PC-3 (cell line): Measurements from ENCODE around the gene TSN. TPM values are rescaled to one million over a fixed set of nuclear protein-coding genes. Genes with fewer than 3 reads are reported as not detected.
"Not testable (repeated sequence)": the region's sequence is repeated elsewhere in the genome, so short reads cannot be mapped to it uniquely, and the experiment has no call there.

Source experiments
- ATAC-seq: fragments of 200-7000 bp; cut with Tn5 transposase; 2 replicates; pipeline ENCODE4 v1.9.1; 2020; ENCODE audit warnings: mild to moderate bottlenecking, moderate library complexity
- BruUV-seq: library from RNA; stranded (reverse); fragments of 400-500 nt; replicated peaks from 2 replicates; lab custom pipeline; 2021; lab: Mats Ljungman, UMichigan
- CTCF ChIA-PET: fragments of 300-600 bp; sonication (Branson Sonifier 250); formaldehyde crosslinking; loops from one replicate; lab custom pipeline; 2022; ENCODE audit warnings: antibody characterized with exemption; lab: Charles Lee
- POLR2A ChIA-PET: fragments of 300-600 bp; sonication (Branson Sonifier 250); formaldehyde crosslinking; loops from one replicate; lab custom pipeline; 2022; ENCODE audit warnings: antibody characterized with exemption; ENCODE audit not compliant: unreplicated experiment; lab: Charles Lee
- DNase-seq: peaks from one replicate; pipeline ENCODE4 v3.0.0-alpha.2; 2015
- H2AFZ ChIP-seq: fragments of 300-600 bp; sonication (generic); 2 replicates; pipeline ENCODE4 v1.6.0; 2016; ENCODE audit warnings: antibody characterized with exemption, low read length
- H3F3A ChIP-seq: fragments of 300-600 bp; sonication (generic); one replicate; pipeline ENCODE4 v1.6.0; 2017; ENCODE audit warnings: antibody characterized with exemption, low read length, control low read depth, mild to moderate bottlenecking; ENCODE audit not compliant: unreplicated experiment
- H3K27ac ChIP-seq: fragments of 300-600 bp; sonication (generic); 2 replicates; pipeline ENCODE4 v1.5.1; 2016; ENCODE audit warnings: mild to moderate bottlenecking, low read length
- H3K27me3 ChIP-seq: fragments of 300-600 bp; sonication (generic); 2 replicates; pipeline ENCODE4 v1.6.1; 2016; ENCODE audit warnings: low read length, mixed read lengths
- H3K36me3 ChIP-seq: fragments of 300-600 bp; sonication (generic); 2 replicates; pipeline ENCODE4 v1.6.1; 2016; ENCODE audit warnings: low read depth, mixed run types, low read length, mixed read lengths
- H3K4me1 ChIP-seq: fragments of 300-600 bp; sonication (generic); 2 replicates; pipeline ENCODE4 v1.5.1; 2016; ENCODE audit warnings: low read length; ENCODE audit not compliant: insufficient read depth
- H3K4me2 ChIP-seq: fragments of 300-600 bp; sonication (generic); 2 replicates; pipeline ENCODE4 v1.6.0; 2016; ENCODE audit warnings: low read length
- H3K4me3 ChIP-seq: fragments of 300-600 bp; sonication (generic); 2 replicates; pipeline ENCODE4 v1.5.1; 2016; ENCODE audit warnings: mild to moderate bottlenecking, low read length, mixed read lengths
- H3K79me2 ChIP-seq: fragments of 300-600 bp; sonication (generic); 2 replicates; pipeline ENCODE4 v1.6.1; 2017; ENCODE audit warnings: low read length, mixed read lengths
- H3K9ac ChIP-seq: fragments of 300-600 bp; sonication (generic); 2 replicates; pipeline ENCODE4 v1.6.0; 2016; ENCODE audit warnings: mild to moderate bottlenecking, low read length
- H3K9me2 ChIP-seq: fragments of 300-600 bp; sonication (generic); replicated peaks from 2 replicates; pipeline ENCODE4 v1.6.1; 2016; ENCODE audit warnings: mixed run types, low read length, mixed read lengths
- H3K9me3 ChIP-seq: fragments of 300-600 bp; sonication (generic); 2 replicates; pipeline ENCODE4 v1.6.1; 2016; ENCODE audit warnings: low read length, mixed read lengths
- H4K20me1 ChIP-seq: fragments of 300-600 bp; sonication (generic); 2 replicates; pipeline ENCODE4 v1.6.1; 2016; ENCODE audit warnings: low read length, mixed read lengths
- EZH2 ChIP-seq: fragments of 300-600 bp; sonication (generic); IDR thresholded peaks from one replicate; pipeline ENCODE4 v1.6.1; 2017; ENCODE audit warnings: antibody characterized with exemption, mild to moderate bottlenecking, low read length; ENCODE audit not compliant: unreplicated experiment
- EZH2phosphoT487 ChIP-seq: fragments of 300-600 bp; sonication (generic); IDR thresholded peaks from 2 replicates; pipeline ENCODE4 v1.6.1; 2018; ENCODE audit warnings: mild to moderate bottlenecking, antibody characterized with exemption, low read length, borderline replicate concordance
- intact Hi-C: fragments of 100-400 bp; cut with micrococcal nuclease; formaldehyde crosslinking; loops from 2 replicates; pipeline ENCODE4 v1.9.0; 2023
- total RNA-seq: library from RNA; depleted of rRNA; stranded (reverse); fragments of >200 nt; gene quantifications from 2 replicates; pipeline ENCODE4 v1.2.3, GENCODE V29; 2014
- TF ChIP-seq, protein P1 (sequence below): fragments of 300-600 bp; sonication (generic); conservative IDR thresholded peaks from 2 replicates; pipeline ENCODE4 v1.5.1; 2017; ENCODE audit warnings: antibody characterized with exemption, low read depth, mild to moderate bottlenecking, low read length

TSN gene
- total RNA-seq, 1 experiment from 2014 or later: 55.0 TPM

DNA sequence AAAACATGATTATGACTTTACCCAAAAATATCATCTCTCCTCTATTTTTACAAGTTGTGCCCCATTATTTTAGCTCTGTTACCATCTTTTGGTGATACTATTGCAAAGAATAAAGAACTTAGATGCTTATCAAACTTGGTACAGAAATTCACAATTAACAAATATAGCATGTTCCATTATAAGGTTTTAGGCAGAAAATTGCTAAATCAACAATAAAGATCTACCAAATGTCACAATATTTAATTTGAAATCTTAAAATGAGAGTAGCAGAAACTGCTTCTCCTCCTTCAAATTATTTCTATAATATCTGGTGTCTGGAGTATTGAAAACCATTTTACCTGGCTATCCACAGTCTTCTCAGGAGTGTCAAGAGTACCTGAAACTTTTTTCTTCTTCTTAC is 27.5 kb upstream of the TSN start:
- Histone ChIP-seq H3K9me3 (no peaks in the 10 kb centered on the region), H3K4me1 (peaks cover 3% of the 10 kb centered on the region), H3K79me2 (peaks cover 7% of the 10 kb centered on the region; the same call in 1 of the 2 replicates), H3K4me2 (no peak overlapping the region), H4K20me1 (no peaks in the 10 kb centered on the region; the same call in 1 of the 2 replicates), H3K4me3 (no peak overlapping the region), H2AFZ (no peak overlapping the region), H3K27me3 (no peaks in the 10 kb centered on the region), H3K27ac (no peak overlapping the region), H3K36me3 (peaks cover 48% of the 10 kb centered on the region), H3F3A (peaks cover under 1% of the 10 kb centered on the region), H3K9ac (no peak overlapping the region), H3K9me2 (no peaks in the 10 kb centered on the region)
- CTCF ChIA-PET: no interaction called here
- POLR2A ChIA-PET: no interaction called here
- TF ChIP-seq, protein P1, sequence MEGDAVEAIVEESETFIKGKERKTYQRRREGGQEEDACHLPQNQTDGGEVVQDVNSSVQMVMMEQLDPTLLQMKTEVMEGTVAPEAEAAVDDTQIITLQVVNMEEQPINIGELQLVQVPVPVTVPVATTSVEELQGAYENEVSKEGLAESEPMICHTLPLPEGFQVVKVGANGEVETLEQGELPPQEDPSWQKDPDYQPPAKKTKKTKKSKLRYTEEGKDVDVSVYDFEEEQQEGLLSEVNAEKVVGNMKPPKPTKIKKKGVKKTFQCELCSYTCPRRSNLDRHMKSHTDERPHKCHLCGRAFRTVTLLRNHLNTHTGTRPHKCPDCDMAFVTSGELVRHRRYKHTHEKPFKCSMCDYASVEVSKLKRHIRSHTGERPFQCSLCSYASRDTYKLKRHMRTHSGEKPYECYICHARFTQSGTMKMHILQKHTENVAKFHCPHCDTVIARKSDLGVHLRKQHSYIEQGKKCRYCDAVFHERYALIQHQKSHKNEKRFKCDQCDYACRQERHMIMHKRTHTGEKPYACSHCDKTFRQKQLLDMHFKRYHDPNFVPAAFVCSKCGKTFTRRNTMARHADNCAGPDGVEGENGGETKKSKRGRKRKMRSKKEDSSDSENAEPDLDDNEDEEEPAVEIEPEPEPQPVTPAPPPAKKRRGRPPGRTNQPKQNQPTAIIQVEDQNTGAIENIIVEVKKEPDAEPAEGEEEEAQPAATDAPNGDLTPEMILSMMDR: no peak
- TF ChIP-seq EZH2: no peak
- TF ChIP-seq EZH2phosphoT487: no peak
- intact Hi-C loops: no loop called here
- no peak for ATAC-seq
- no TSS peak for BruUV-seq
- no peak for DNase-seq

DNA sequence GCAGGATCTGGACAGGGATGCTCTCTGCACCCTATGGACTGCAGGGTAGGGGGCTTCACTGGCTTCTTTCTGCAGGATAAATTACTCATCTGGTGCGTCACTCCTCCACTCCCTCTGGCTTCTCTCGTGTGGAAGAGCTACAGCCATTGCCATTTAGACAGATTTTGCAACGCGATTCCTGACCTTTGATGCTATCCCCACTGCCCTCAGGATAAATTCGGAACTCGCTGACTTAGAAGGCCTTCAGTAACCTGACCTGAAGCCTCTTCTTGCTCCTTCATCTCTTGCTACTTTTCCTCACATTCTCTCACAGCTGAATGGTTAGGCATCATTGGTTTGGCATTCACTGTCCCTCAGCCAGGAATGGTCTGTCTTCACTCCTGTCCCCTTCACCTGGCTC is 24.1 kb upstream of the TSN start:
- H3K27ac ChIP-seq: no peak overlapping the region
- H3K79me2 ChIP-seq: peaks cover 36% of the 10 kb centered on the region
- no peak overlapping the region for H3K4me3 ChIP-seq
- ATAC-seq (no peak), DNase-seq (no peak)
- H3F3A ChIP-seq: no peaks in the 10 kb centered on the region
- H3K9me2 ChIP-seq: no peaks in the 10 kb centered on the region
- ChIA-PET POLR2A (no interaction called here), CTCF (no interaction called here)
- peaks cover 16% of the 10 kb centered on the region for H4K20me1 ChIP-seq
- no peaks in the 10 kb centered on the region for H3K9me3 ChIP-seq
- H3K4me2 ChIP-seq: no peak overlapping the region
- no peaks in the 10 kb centered on the region for H3K27me3 ChIP-seq
- no TSS peak for BruUV-seq
- intact Hi-C loops: no loop called here
- no peak overlapping the region for H3K9ac ChIP-seq
- peaks cover 65% of the 10 kb centered on the region for H3K36me3 ChIP-seq
- H2AFZ ChIP-seq: no peak overlapping the region
- TF ChIP-seq, protein P1: no peak
- TF ChIP-seq EZH2 (no peak), EZH2phosphoT487 (no peak)
- peaks cover 9% of the 10 kb centered on the region for H3K4me1 ChIP-seq

DNA sequence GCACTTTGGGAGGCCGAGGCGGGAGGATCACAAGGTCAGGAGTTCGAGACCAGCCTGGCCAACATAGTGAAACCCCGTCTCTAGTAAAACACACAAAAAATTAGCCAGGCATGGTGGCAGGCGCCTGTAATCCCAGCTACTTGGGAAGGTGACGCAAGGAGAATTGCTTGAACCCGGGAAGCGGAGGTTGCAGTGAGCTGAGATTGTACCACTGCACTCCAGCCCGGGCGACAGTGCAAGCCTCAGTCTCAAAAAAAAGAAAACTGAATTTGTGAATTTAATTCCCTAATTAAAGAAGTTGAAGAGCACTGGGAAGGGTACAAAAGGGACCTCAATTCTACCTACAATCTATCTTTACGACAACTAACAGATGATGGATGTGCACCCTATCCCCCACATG is 20.9 kb upstream of the TSN start:
- H3K9ac ChIP-seq, POLR2A ChIA-PET, CTCF ChIA-PET, intact Hi-C loops, ATAC-seq, BruUV-seq, H3K27me3 ChIP-seq, H3K9me2 ChIP-seq, H3K27ac ChIP-seq, DNase-seq, H2AFZ ChIP-seq, H3F3A ChIP-seq, H3K9me3 ChIP-seq, H3K4me1 ChIP-seq: not testable (repeated sequence)
- peaks cover 40% of the 10 kb centered on the region for H3K79me2 ChIP-seq
- peak overlapping the region; percentile 100 for H3K4me3 ChIP-seq
- H3K36me3 ChIP-seq: peaks cover 38% of the 10 kb centered on the region; the same call in 1 of the 2 replicates
- peaks cover 16% of the 10 kb centered on the region for H4K20me1 ChIP-seq
- H3K4me2 ChIP-seq: peak overlapping the region; percentile 90; the same call in 1 of the 2 replicates
